Endothelial cell of umbilical vein (primary cell): Measurements from ENCODE around the gene MED19. TPM values are rescaled to one million over a fixed set of nuclear protein-coding genes. Genes with fewer than 3 reads are reported as not detected.

ENCODE experiments used
- BruUV-seq: library from RNA; stranded (reverse); fragments of 400-500 nt; replicated peaks from 2 replicates; lab custom pipeline; 2021; lab: Mats Ljungman, UMichigan
- CTCF ChIA-PET: fragments of 300-600, 350-600 bp; sonication (Branson Sonifier 250); formaldehyde crosslinking; loops from one replicate; lab custom pipeline; 2021; ENCODE audit warnings: antibody characterized with exemption, inconsistent platforms; lab: Charles Lee
- POLR2A ChIA-PET: fragments of 300-600, 350-600 bp; sonication (Branson Sonifier 250); formaldehyde crosslinking; loops from one replicate; lab custom pipeline; 2021; ENCODE audit warnings: antibody characterized with exemption, inconsistent platforms; lab: Charles Lee
- DNase-seq: peaks from one replicate; pipeline ENCODE4 v3.0.0-alpha.2; 2011; ENCODE audit warnings: low read depth, low spot score
- FAIRE-seq: peaks from 2 replicates; lab custom pipeline; 2011; peaks lifted over from hg19 to GRCh38; lab: Jason Lieb, UNC
- H2AFZ ChIP-seq: 2 replicates; pipeline ENCODE4 v1.6.0; 2012; ENCODE audit warnings: low read depth, low read length, control low read depth, inconsistent platforms
- H3K27ac ChIP-seq: 2 replicates; pipeline ENCODE4 v1.5.1; 2011; ENCODE audit warnings: low read depth, mild to moderate bottlenecking, control low read depth, low read length, moderate library complexity; ENCODE audit not compliant: insufficient read depth
- H3K27me3 ChIP-seq, 2 experiments: 2 replicates each; pipeline versions ENCODE4 v1.6.0 to v1.6.1; 2011; ENCODE audit warnings: low read length in 2 of 2, mixed read lengths in 1 of 2; ENCODE audit not compliant: control insufficient read depth in 2 of 2, insufficient read depth in 2 of 2
- H3K36me3 ChIP-seq, 2 experiments: 2 replicates in 1 of 2; 3 replicates in 1 of 2; pipeline ENCODE4 v1.5.1; 2011; ENCODE audit warnings: low read length in 2 of 2, mild to moderate bottlenecking in 1 of 2, moderate library complexity in 1 of 2; ENCODE audit not compliant: control insufficient read depth in 2 of 2, insufficient read depth in 2 of 2; ENCODE audit errors: extremely low read depth in 1 of 2
- H3K4me1 ChIP-seq: 3 replicates; pipeline ENCODE4 v1.5.1; 2011; ENCODE audit warnings: mild to moderate bottlenecking, low read length; ENCODE audit not compliant: control insufficient read depth, insufficient read depth; ENCODE audit errors: extremely low read depth
- H3K4me2 ChIP-seq: 2 replicates; pipeline ENCODE4 v1.6.1; 2011; ENCODE audit warnings: low read length, control low read depth, mixed read lengths; ENCODE audit not compliant: insufficient read depth
- H3K4me3 ChIP-seq, 3 experiments: fragments of 200-600 bp in 1 of 3; sonication (generic), shearing (Covaris generic) in 1 of 3; replicated peaks in 1 of 3; 2 replicates each; pipeline ENCODE4 v1.5.1; 2011 to 2016; ENCODE audit warnings: control low read depth in 3 of 3, low read length in 3 of 3, mild to moderate bottlenecking in 2 of 3, inconsistent platforms in 1 of 3, low read depth in 1 of 3, moderate library complexity in 1 of 3; ENCODE audit not compliant: insufficient read depth in 1 of 3
- H3K79me2 ChIP-seq: 2 replicates; pipeline ENCODE4 v1.6.0; 2012; ENCODE audit warnings: low read length, inconsistent platforms; ENCODE audit not compliant: control insufficient read depth, insufficient read depth
- H3K9ac ChIP-seq: replicated peaks from 2 replicates; pipeline ENCODE3; 2011; ENCODE audit warnings: low read length, control low read depth; ENCODE audit not compliant: insufficient read depth; ENCODE audit errors: extremely low read depth
- H3K9me1 ChIP-seq: replicated peaks from 3 replicates; pipeline ENCODE4 v1.6.0; 2011; ENCODE audit warnings: mild to moderate bottlenecking, low read length; ENCODE audit not compliant: control insufficient read depth, insufficient read depth; ENCODE audit errors: extremely low read depth
- H3K9me3 ChIP-seq: replicated peaks from 2 replicates; pipeline ENCODE4 v1.5.1; 2012; ENCODE audit warnings: low read length, inconsistent platforms; ENCODE audit not compliant: control insufficient read depth, insufficient read depth
- H4K20me1 ChIP-seq: replicated peaks from 2 replicates; pipeline ENCODE3; 2011; ENCODE audit warnings: mild to moderate bottlenecking, low read length; ENCODE audit not compliant: control insufficient read depth, insufficient read depth; ENCODE audit errors: extremely low read depth
- CTCF ChIP-seq, 2 donors: IDR thresholded peaks; 1 replicate in 1 of 2; 2 replicates in 1 of 2; pipeline ENCODE4 v1.5.1; 2011; ENCODE audit warnings: low read length in 2 of 2, mild to moderate bottlenecking in 2 of 2, moderate library complexity in 2 of 2, control low read depth in 1 of 2, inconsistent platforms in 1 of 2, low read depth in 1 of 2; ENCODE audit not compliant: insufficient read depth in 1 of 2; ENCODE audit errors: extremely low read depth in 1 of 2
- EZH2 ChIP-seq: IDR thresholded peaks from 2 replicates; pipeline ENCODE4 v1.6.1; 2012; ENCODE audit warnings: borderline replicate concordance, low read depth, mild to moderate bottlenecking, moderate library complexity, low read length, inconsistent platforms; ENCODE audit not compliant: severe bottlenecking
- FOS ChIP-seq: IDR thresholded peaks from 2 replicates; pipeline ENCODE4 v1.6.1; 2011; ENCODE audit warnings: mild to moderate bottlenecking, low read length, moderate library complexity, borderline replicate concordance; ENCODE audit not compliant: insufficient read depth
- GATA2 ChIP-seq: IDR thresholded peaks from 2 replicates; pipeline ENCODE4 v1.7.0; 2011; ENCODE audit warnings: low read depth, mild to moderate bottlenecking, moderate library complexity, mixed read lengths, low read length; ENCODE audit not compliant: insufficient read length, insufficient read depth
- JUN ChIP-seq: IDR thresholded peaks from 2 replicates; pipeline ENCODE4 v1.6.1; 2011; ENCODE audit warnings: borderline replicate concordance, low read depth; ENCODE audit not compliant: insufficient read length, insufficient read depth
- MYC ChIP-seq: IDR thresholded peaks from one replicate; pipeline ENCODE4 v1.6.1; 2011; ENCODE audit warnings: mild to moderate bottlenecking, low read depth, low read length
- POLR2A ChIP-seq: IDR thresholded peaks from 2 replicates; pipeline ENCODE4 v1.6.1; 2012; ENCODE audit warnings: low read depth, mild to moderate bottlenecking, control low read depth, low read length
- POLR2AphosphoS5 ChIP-seq: IDR thresholded peaks from 2 replicates; pipeline ENCODE4 v1.6.1; 2012; ENCODE audit warnings: low read depth, mild to moderate bottlenecking, control low read depth, low read length, moderate library complexity; ENCODE audit not compliant: insufficient read depth
- dilution Hi-C: fragments of 300-500 bp; cut with MboI; formaldehyde crosslinking; loops from one replicate; pipeline ENCODE4 v1.15.0; 2019; ENCODE audit warnings: low sequenced_read_pairs; ENCODE audit not compliant: extremely low pct_ligation_motif_present
- intact Hi-C: fragments of 100-400 bp; cut with micrococcal nuclease; formaldehyde crosslinking; loops from one replicate; pipeline ENCODE4 v1.10.0; 2022
- polyA plus RNA-seq, 4 experiments: library from polyadenylated mRNA; depleted of rRNA in 3 of 4; stranded (reverse) in 3 of 4; unstranded in 1 of 4; fragments of >200 nt; gene quantifications; 2 replicates each; pipeline versions ENCODE4 v1.2.1 to v1.2.3, GENCODE V29; 2011 to 2012; ENCODE audit warnings: missing spikeins in 1 of 4
- total RNA-seq: library from RNA; stranded (reverse); gene quantifications from 2 replicates; pipeline ENCODE4 v1.2.3, GENCODE V29; 2021

The MED19 gene
- total and polyA plus RNA-seq, 2 donors (not counting 3 experiments of a cell fraction or from before 2014, with no cell fraction given), result 25.1 to 48.0 TPM

GRCh38 chr11:57700425-57700824, 11.6 kb downstream of the MED19 start:
- H3K4me2 ChIP-seq, result no peak overlapping the region
- H3K4me1 ChIP-seq, result no peaks in the 10 kb centered on the region
- H3K27me3 ChIP-seq, result no peaks in the 10 kb centered on the region
- H3K9ac ChIP-seq, result no peak overlapping the region
- intact Hi-C loops, result no loop called here
- no peaks in the 10 kb centered on the region for H3K9me1 ChIP-seq
- DNase-seq, result no peak
- BruUV-seq, result no TSS peak
- FAIRE-seq, result no peak
- no peak overlapping the region for H2AFZ ChIP-seq
- dilution Hi-C loops, result no loop called here
- POLR2A ChIA-PET, result interaction anchor here (0.6 kb wide), 1 partner anchor 31 kb away, joined by 8 read pairs; no protein-coding TSS in a partner anchor
- TF ChIP-seq POLR2A (no peak), CTCF (IDR thresholded peaks at IDR 0.05; ENCODE audit: extremely low read depth in 1 of 2, insufficient read depth in 1 of 2, low read depth in 1 of 2, low read length in 2 of 2) (no peak), JUN (no peak), GATA2 (no peak), EZH2 (no peak), MYC (no peak), POLR2AphosphoS5 (no peak), FOS (no peak)
- H3K79me2 ChIP-seq, result no peaks in the 10 kb centered on the region
- peaks cover 29 to 43% of the 10 kb centered on the region in 2 experiments for H3K36me3 ChIP-seq
- H3K4me3 ChIP-seq, result no peak overlapping the region
- H3K9me3 ChIP-seq, result no peaks in the 10 kb centered on the region
- H4K20me1 ChIP-seq, result no peaks in the 10 kb centered on the region
- H3K27ac ChIP-seq, result no peak overlapping the region
- CTCF ChIA-PET, result no interaction called here
